Adrenal gland (tissue), 12 donors: ENCODE data around the gene FBLIM1. TPM values are rescaled to one million over a fixed set of nuclear protein-coding genes. Genes with fewer than 3 reads are reported as not detected.

Source experiments
- DNase-seq, 7 donors: peaks; one replicate each; pipeline ENCODE4 v3.0.0-alpha.2; 2019 to 2020
- H3K27ac ChIP-seq, 5 donors: fragments of 200-600 bp; sonication (generic) in 4 of 5; 1 replicate in 3 of 5; 2 replicates in 2 of 5; pipeline versions ENCODE4 v1.5.1 to v1.8.0; 2016 to 2020; ENCODE audit warnings: mild to moderate bottlenecking in 1 of 5
- H3K27me3 ChIP-seq: fragments of 200-600 bp; 2 replicates; pipeline ENCODE4 v1.8.0; 2021
- H3K36me3 ChIP-seq, 2 donors: fragments of 200-600 bp; replicated peaks in 1 of 2; 1 replicate in 1 of 2; 2 replicates in 1 of 2; pipeline versions ENCODE4 v1.5.1 to v1.8.0; 2018 to 2022
- H3K4me1 ChIP-seq, 2 donors: fragments of 200-600 bp; replicated peaks in 1 of 2; 1 replicate in 1 of 2; 2 replicates in 1 of 2; pipeline versions ENCODE4 v1.5.1 to v1.8.0; 2018 to 2021
- H3K4me3 ChIP-seq, 4 donors: fragments of 200-600 bp; sonication (generic) in 3 of 4; one replicate each; pipeline ENCODE4 v1.5.1; 2016 to 2018
- H3K9me3 ChIP-seq, 3 donors: fragments of 200-600 bp; sonication (generic) in 1 of 3; replicated peaks in 1 of 3; 1 replicate in 2 of 3; 2 replicates in 1 of 3; pipeline versions ENCODE4 v1.5.1 to v1.8.0; 2016 to 2021
- CTCF ChIP-seq, 6 experiments: fragments of 450-650 bp in 4 of 6; fragments of 200-600 bp in 2 of 6; sonication (generic) in 1 of 6; IDR thresholded peaks; 1 replicate in 5 of 6; 2 replicates in 1 of 6; pipeline versions ENCODE4 v1.5.1 to v1.8.0; 2016 to 2021; ENCODE audit warnings: antibody characterized with exemption in 6 of 6, mild to moderate bottlenecking in 2 of 6, moderate library complexity in 1 of 6
- POLR2A ChIP-seq, 2 donors: fragments of 450-650 bp; IDR thresholded peaks; one replicate each; pipeline ENCODE4 v1.6.1; 2017; ENCODE audit warnings: antibody characterized with exemption in 2 of 2, mild to moderate bottlenecking in 2 of 2, moderate library complexity in 1 of 2
- WGBS, 4 donors: extraction: QIAGEN DNeasy Blood & Tissue Kit in 2 of 4; methylation state at CpG; one replicate each; pipeline versions ENCODE4 v1.1.5 to v1.1.7; 2013 to 2017; 5-methylcytosine and 5-hydroxymethylcytosine counted together
- intact Hi-C, 2 donors: fragments of 100-400 bp; cut with DNase I; formaldehyde crosslinking; loops; one replicate each; pipeline versions ENCODE4 v1.14.1 to v1.15.0; 2022 to 2023
- polyA plus RNA-seq, 3 donors: library from polyadenylated mRNA; stranded (reverse); fragments of 200-250 nt in 2 of 3; fragments of 350-450 nt in 1 of 3; fragmentation: Illumina TruSeq in 1 of 3; extraction: RNeasy Lipid Tissue Mini Kit (QIAGEN cat#74804) in 1 of 3; gene quantifications; one replicate each; pipeline ENCODE4 v1.2.3, GENCODE V29; 2013 to 2014
- total RNA-seq, 9 donors: library from RNA; depleted of rRNA in 4 of 9; stranded (reverse); fragments of >200 nt in 4 of 9; fragments of 120-200 nt in 1 of 9; fragmentation: NEBNext Ultra II Directional in 1 of 9; extraction: Animal tissue kit (Norgen Biotek cat#: 25700) in 1 of 9; gene quantifications; one replicate each; pipeline versions ENCODE4 v1.1.0 to v1.2.4, GENCODE V29; 2013 to 2023
- donor health status: healthy with polysubstance abuse.
- donor health status: Bipolar disorder and iron deficiency.
- donor health status: DM: yes; HTN: yes; CAD: no.
- donor health status: DM: no; HTN: no; CAD: no.
- donor health status: DM: no; HTN: no; CAD: no.
- donor health status: DM: yes; HTN: yes; CAD: no.

Gene FBLIM1
- total and polyA plus RNA-seq, 12 donors, result 4.0 to 103 (median 44.4) TPM

GRCh38 chr1:15747378-15747777 lies 11.2 kb upstream of the FBLIM1 start:
- no peaks in the 10 kb centered on the region for H3K9me3 ChIP-seq
- no peaks in the 10 kb centered on the region for H3K27me3 ChIP-seq
- intact Hi-C loops, result no loop called here
- 40 to 51% (median 43%) methylated on average over 2 to 8 of the region's 8 CpGs for WGBS, 4 donors
- peak in 1 of 7 donors; percentile 17 for DNase-seq
- H3K4me3 ChIP-seq, result no peak overlapping the region
- H3K36me3 ChIP-seq, result no peaks in the 10 kb centered on the region
- TF ChIP-seq CTCF (IDR thresholded peaks at IDR 0.05) (no peak), POLR2A (IDR thresholded peaks at IDR 0.05) (no peak)
- peaks cover 0 to 11% of the 10 kb centered on the region in 2 donors for H3K4me1 ChIP-seq
- no peak overlapping the region for H3K27ac ChIP-seq

- no peak for TF ChIP-seq POLR2A (IDR thresholded peaks at IDR 0.05)
- H3K9me3 ChIP-seq, result no peaks in the 10 kb centered on the region
- peaks cover 0 to 11% of the 10 kb centered on the region in 2 donors for H3K4me1 ChIP-seq
- no peak overlapping the region for H3K4me3 ChIP-seq
- 86 to 96% (median 86%) methylated on average over 5 of the region's 5 CpGs for WGBS, 4 donors
- no peaks in the 10 kb centered on the region for H3K36me3 ChIP-seq
- no peak for DNase-seq
- no peaks in the 10 kb centered on the region for H3K27me3 ChIP-seq
- H3K27ac ChIP-seq, result peak overlapping the region in 2 of 5 donors; percentile 52 to 72
- intact Hi-C loops, result no loop called here
Measured at GRCh38 chr1:15748264-15748663, 10.3 kb upstream of the FBLIM1 start.

- Histone ChIP-seq H3K27me3 (no peaks in the 10 kb centered on the region), H3K4me1 (peaks cover 0 to 11% of the 10 kb centered on the region in 2 donors), H3K36me3 (no peaks in the 10 kb centered on the region), H3K4me3 (no peak overlapping the region), H3K9me3 (no peaks in the 10 kb centered on the region), H3K27ac (peak overlapping the region in 2 of 5 donors; percentile 52 to 72)
- TF ChIP-seq POLR2A (IDR thresholded peaks at IDR 0.05), result no peak
- TF ChIP-seq CTCF (IDR thresholded peaks at IDR 0.05), result no peak
- DNase-seq, result no peak
- intact Hi-C loops, result no loop called here
- 73 to 92% (median 91%) methylated on average over 6 to 10 of the region's 10 CpGs for WGBS, 4 donors
Measured at GRCh38 chr1:15748690-15749398, 9.8 kb upstream of the FBLIM1 start.

- Histone ChIP-seq H3K36me3 (no peaks in the 10 kb centered on the region), H3K9me3 (no peaks in the 10 kb centered on the region), H3K4me3 (no peak overlapping the region), H3K4me1 (peaks cover 0 to 11% of the 10 kb centered on the region in 2 donors), H3K27me3 (no peaks in the 10 kb centered on the region), H3K27ac (peak overlapping the region in 2 of 5 donors; percentile 52 to 72)
- no peak for TF ChIP-seq POLR2A (IDR thresholded peaks at IDR 0.05)
- TF ChIP-seq CTCF (IDR thresholded peaks at IDR 0.05), result no peak
- 55 to 74% (median 65%) methylated on average over 5 to 19 of the region's 19 CpGs for WGBS, 4 donors
- intact Hi-C loops, result no loop called here
- peak in 2 of 7 donors; percentile 59 to 70 for DNase-seq
Measured at GRCh38 chr1:15749399-15750291, 8.9 kb upstream of the FBLIM1 start.
